IPS DF 6.9 (cell line): Measurements from ENCODE around the gene POMT1.
A peak's percentile ranks its signal among the peaks of the same experiment; 100 is the strongest.
"Not testable (repeated sequence)": the region's sequence is repeated elsewhere in the genome, so short reads cannot be mapped to it uniquely, and the experiment has no call there.

Experiments used
- DNase-seq: peaks from one replicate; pipeline ENCODE4 v3.0.0-alpha.2; 2013; ENCODE audit warnings: low read depth, low spot score
- H3K27ac ChIP-seq: one replicate; pipeline ENCODE4 v1.5.1; 2013; ENCODE audit warnings: low read length, control low read depth
- H3K27me3 ChIP-seq: 2 replicates; pipeline ENCODE4 v1.6.1; 2013; ENCODE audit warnings: mild to moderate bottlenecking, low read length; ENCODE audit not compliant: control insufficient read depth, insufficient read depth
- H3K36me3 ChIP-seq: 2 replicates; pipeline ENCODE4 v1.6.1; 2013; ENCODE audit warnings: low read length; ENCODE audit not compliant: control insufficient read depth, insufficient read depth
- H3K4me1 ChIP-seq: 2 replicates; pipeline ENCODE4 v1.6.1; 2013; ENCODE audit warnings: low read length; ENCODE audit not compliant: control insufficient read depth, insufficient read depth
- H3K4me3 ChIP-seq: 2 replicates; pipeline ENCODE4 v1.5.1; 2013; ENCODE audit warnings: mild to moderate bottlenecking, low read length
- H3K9me3 ChIP-seq: 2 replicates; pipeline ENCODE4 v1.6.1; 2013; ENCODE audit warnings: low read length, inconsistent platforms; ENCODE audit not compliant: control insufficient read depth, insufficient read depth
- WGBS: extraction: QIAGEN DNeasy Blood & Tissue Kit; methylation state at CpG from one replicate; pipeline ENCODE4 v1.1.7; 2013; ENCODE audit warnings: mixed read lengths, missing lambda C conversion rate; ENCODE audit not compliant: insufficient read length, insufficient coverage; 5-methylcytosine and 5-hydroxymethylcytosine counted together

The POMT1 gene

GRCh38 chr9:131539223-131539923 is 36.7 kb downstream of the POMT1 start:
- Histone ChIP-seq H3K4me1 (no peaks in the 10 kb centered on the region), H3K9me3 (no peaks in the 10 kb centered on the region), H3K4me3 (no peak overlapping the region), H3K27me3 (no peaks in the 10 kb centered on the region; the same call in 1 of the 2 replicates), H3K36me3 (no peaks in the 10 kb centered on the region), H3K27ac (no peak overlapping the region)
- no CpG with 5 or more reads among the region's 7 CpGs for WGBS
- no peak for DNase-seq

GRCh38 chr9:131543141-131543540 is 40.4 kb downstream of the POMT1 start:
- WGBS: no CpG with 5 or more reads among the region's 6 CpGs
- no peak for DNase-seq
- H3K9me3 ChIP-seq: no peaks in the 10 kb centered on the region
- H3K27me3 ChIP-seq: peaks cover 11% of the 10 kb centered on the region; the same call in 1 of the 2 replicates
- no peak overlapping the region for H3K4me3 ChIP-seq
- no peak overlapping the region for H3K27ac ChIP-seq
- H3K36me3 ChIP-seq: no peaks in the 10 kb centered on the region
- no peaks in the 10 kb centered on the region for H3K4me1 ChIP-seq

GRCh38 chr9:131545003-131545785 is 42.5 kb downstream of the POMT1 start, which contains the start of gene PRRT1B:
Gene PRRT1B (plus strand): TSS chr9:131545523. CDS start chr9:131545616, 93 bp downstream.
- H3K27ac ChIP-seq: no peak within 1 kb of the TSS
- H3K36me3 ChIP-seq: no peaks in the 10 kb centered on the region
- WGBS: no CpG with 5 or more reads among the region's 50 CpGs
- peak within 1 kb of the TSS; percentile 34; the same call in 1 of the 2 replicates for H3K4me3 ChIP-seq
- no peaks in the 10 kb centered on the region for H3K9me3 ChIP-seq
- peaks cover 11% of the 10 kb centered on the region; the same call in 1 of the 2 replicates for H3K27me3 ChIP-seq
- no peak for DNase-seq
- H3K4me1 ChIP-seq: no peaks in the 10 kb centered on the region

- Histone ChIP-seq H3K36me3 (no peaks in the 10 kb centered on the region), H3K4me1 (no peaks in the 10 kb centered on the region), H3K9me3 (no peaks in the 10 kb centered on the region), H3K27me3 (peaks cover 11% of the 10 kb centered on the region; the same call in 1 of the 2 replicates), H3K4me3 (peak overlapping the region; percentile 34; the same call in 1 of the 2 replicates), H3K27ac (no peak overlapping the region)
- no peak for DNase-seq
- no CpG with 5 or more reads among the region's 30 CpGs for WGBS
Observed at GRCh38 chr9:131545786-131546335, 43.1 kb downstream of the POMT1 start.

- Histone ChIP-seq H3K36me3 (no peaks in the 10 kb centered on the region), H3K4me1 (no peaks in the 10 kb centered on the region), H3K27me3 (peaks cover 11% of the 10 kb centered on the region; the same call in 1 of the 2 replicates), H3K9me3 (no peaks in the 10 kb centered on the region), H3K4me3 (peak overlapping the region; percentile 34; the same call in 1 of the 2 replicates), H3K27ac (no peak overlapping the region)
- no peak for DNase-seq
- no CpG with 5 or more reads among the region's 49 CpGs for WGBS
Observed at GRCh38 chr9:131546336-131547084, 43.8 kb downstream of the POMT1 start.

- WGBS: no CpG with 5 or more reads among the region's 10 CpGs
- not testable (repeated sequence) for H3K36me3 ChIP-seq, H3K9me3 ChIP-seq, H3K4me1 ChIP-seq, H3K4me3 ChIP-seq, DNase-seq, H3K27ac ChIP-seq
- peaks cover 11% of the 10 kb centered on the region; the same call in 1 of the 2 replicates for H3K27me3 ChIP-seq
Observed at GRCh38 chr9:131549186-131549585, 46.5 kb downstream of the POMT1 start.

- not testable (repeated sequence) for H3K9me3 ChIP-seq, H3K4me3 ChIP-seq, H3K36me3 ChIP-seq, DNase-seq, H3K4me1 ChIP-seq, H3K27ac ChIP-seq
- H3K27me3 ChIP-seq: peaks cover 17% of the 10 kb centered on the region
- WGBS: no CpG with 5 or more reads among the region's 8 CpGs
Observed at GRCh38 chr9:131550465-131550864, 47.7 kb downstream of the POMT1 start.

- WGBS: no CpG with 5 or more reads among the region's 6 CpGs
- DNase-seq: no peak
- Histone ChIP-seq H3K9me3 (no peaks in the 10 kb centered on the region), H3K27ac (no peak overlapping the region), H3K36me3 (no peaks in the 10 kb centered on the region), H3K27me3 (peaks cover 14% of the 10 kb centered on the region), H3K4me1 (no peaks in the 10 kb centered on the region), H3K4me3 (no peak overlapping the region)
Observed at GRCh38 chr9:131552030-131552429, 49.3 kb downstream of the POMT1 start.

GRCh38 chr9:131554087-131554842 is 51.5 kb downstream of the POMT1 start:
- H3K27ac ChIP-seq: no peak overlapping the region
- WGBS: no CpG with 5 or more reads among the region's 60 CpGs
- no peaks in the 10 kb centered on the region for H3K36me3 ChIP-seq
- H3K4me3 ChIP-seq: peak overlapping the region; percentile 46; the same call in 1 of the 2 replicates
- H3K4me1 ChIP-seq: no peaks in the 10 kb centered on the region
- DNase-seq: no peak
- peaks cover 13% of the 10 kb centered on the region for H3K27me3 ChIP-seq
- H3K9me3 ChIP-seq: no peaks in the 10 kb centered on the region
